Epithelial cell of esophagus (primary cell): ENCODE measurements around the gene SEC24D.

ENCODE experiments used
- DNase-seq: peaks from one replicate; pipeline ENCODE4 v3.0.0; 2010; ENCODE audit warnings: low read depth
- H3K4me3 ChIP-seq: 2 replicates; pipeline ENCODE4 v1.5.1; 2011; ENCODE audit warnings: mild to moderate bottlenecking, low read length, control low read depth
- CTCF ChIP-seq: IDR thresholded peaks from 2 replicates; pipeline ENCODE4 v1.5.1; 2011; ENCODE audit warnings: low read depth, mild to moderate bottlenecking, low read length, control low read depth, inconsistent platforms; ENCODE audit not compliant: insufficient read depth; ENCODE audit errors: missing control alignments

Gene SEC24D

GRCh38 chr4:118754890-118755289 lies 81.0 kb downstream of the SEC24D start:
- H3K4me3 ChIP-seq: no peak overlapping the region
- no peak for DNase-seq
- TF ChIP-seq CTCF: no peak

- H3K4me3 ChIP-seq: no peak overlapping the region
- DNase-seq: no peak
- TF ChIP-seq CTCF: no peak
Observed at GRCh38 chr4:118753685-118754084, 82.2 kb downstream of the SEC24D start.

GRCh38 chr4:118753096-118753495 lies 82.8 kb downstream of the SEC24D start:
- DNase-seq: no peak
- H3K4me3 ChIP-seq: no peak overlapping the region
- no peak for TF ChIP-seq CTCF

DNA sequence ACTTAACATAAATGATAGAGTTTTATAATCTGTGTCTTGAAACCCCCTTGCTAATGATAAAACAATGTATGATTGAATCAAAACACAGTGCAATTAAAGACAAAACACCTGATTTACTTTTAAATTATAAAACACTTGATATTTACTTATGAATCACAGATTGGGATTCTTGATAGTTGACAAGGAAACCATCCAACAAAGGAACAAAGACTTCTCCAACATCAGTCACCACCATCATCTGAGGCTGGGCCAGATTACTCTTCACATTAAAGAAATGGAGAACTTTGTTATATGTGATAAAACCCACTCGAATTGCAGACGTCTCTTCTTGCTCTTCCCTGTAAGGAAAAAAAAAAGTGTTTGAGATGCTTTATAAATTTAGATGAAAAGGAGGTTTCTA lies 83.4 kb downstream of the SEC24D start:
- no peak for DNase-seq
- H3K4me3 ChIP-seq: no peak overlapping the region
- TF ChIP-seq CTCF: no peak

GRCh38 chr4:118751629-118752323 lies 84.2 kb downstream of the SEC24D start:
- no peak for DNase-seq
- TF ChIP-seq CTCF: no peak

GRCh38 chr4:118749347-118749988 lies 86.5 kb downstream of the SEC24D start:
- DNase-seq: no peak
- H3K4me3 ChIP-seq: no peak overlapping the region
- TF ChIP-seq CTCF: no peak

More at GRCh38 chr4:118751629-118752323, 84.2 kb downstream of the SEC24D start:
- no peak overlapping the region for H3K4me3 ChIP-seq

GRCh38 chr4:118746251-118746919 lies 89.5 kb downstream of the SEC24D start:
- DNase-seq: peak; percentile 10

More at GRCh38 chr4:118746251-118746919, 89.5 kb downstream of the SEC24D start:
- TF ChIP-seq CTCF: no peak
- H3K4me3 ChIP-seq: no peak overlapping the region
